B cell (primary cell): Measurements from ENCODE around the gene GFPT2. TPM values are rescaled to one million over a fixed set of nuclear protein-coding genes. Genes with fewer than 3 reads are reported as not detected.

Experiments
- ATAC-seq: fragments of 200-7000 bp; cut with Tn5 transposase; one replicate; pipeline ENCODE4 v1.10.0; 2021; ENCODE audit warnings: low read depth, mild to moderate bottlenecking, moderate number of reproducible peaks, moderate library complexity
- CTCF ChIA-PET: fragments of 350-600 bp; sonication (Branson Sonifier 250); formaldehyde crosslinking; loops from one replicate; lab custom pipeline; 2021; ENCODE audit warnings: antibody characterized with exemption, inconsistent platforms; lab: Charles Lee
- POLR2A ChIA-PET: fragments of 350-600 bp; sonication (Branson Sonifier 250); formaldehyde crosslinking; loops from one replicate; lab custom pipeline; 2021; ENCODE audit warnings: antibody characterized with exemption; lab: Charles Lee
- DNase-seq: peaks from one replicate; pipeline ENCODE4 v3.0.0; 2013
- H2AFZ ChIP-seq: 2 replicates; pipeline ENCODE4 v1.6.1; 2012; ENCODE audit warnings: mild to moderate bottlenecking, low read depth, low read length; ENCODE audit not compliant: insufficient read depth, poor library complexity, severe bottlenecking
- H3K27ac ChIP-seq, 2 donors: 1 replicate in 1 of 2; 2 replicates in 1 of 2; pipeline ENCODE4 v1.5.1; 2012 to 2013; ENCODE audit warnings: low read length in 2 of 2, mild to moderate bottlenecking in 2 of 2, moderate library complexity in 1 of 2
- H3K27me3 ChIP-seq, 4 experiments: fragments of 200-600 bp in 1 of 4; sonication (generic) in 1 of 4; replicated peaks in 1 of 4; 1 replicate in 2 of 4; 2 replicates in 2 of 4; pipeline versions ENCODE4 v1.6.1 to v1.7.0; 2013 to 2016; ENCODE audit warnings: low read length in 3 of 4, mild to moderate bottlenecking in 2 of 4, mixed read lengths in 1 of 4, moderate library complexity in 1 of 4; ENCODE audit not compliant: insufficient read depth in 4 of 4, control insufficient read depth in 3 of 4; ENCODE audit errors: control extremely low read depth in 1 of 4
- H3K36me3 ChIP-seq, 2 experiments: replicated peaks in 1 of 2; 1 replicate in 1 of 2; 2 replicates in 1 of 2; pipeline versions ENCODE4 v1.6.1 to v1.7.1; 2013; ENCODE audit warnings: low read length in 1 of 2; ENCODE audit not compliant: insufficient read depth in 2 of 2, control insufficient read depth in 1 of 2; ENCODE audit errors: control extremely low read depth in 1 of 2, extremely low read depth in 1 of 2
- H3K4me1 ChIP-seq, 2 donors: fragments of 200-600 bp in 1 of 2; sonication (generic) in 1 of 2; 1 replicate in 1 of 2; 2 replicates in 1 of 2; pipeline versions ENCODE4 v1.5.1 to v1.6.1; 2013 to 2017; ENCODE audit warnings: low read length in 2 of 2; ENCODE audit not compliant: control insufficient read depth in 2 of 2, insufficient read depth in 2 of 2
- H3K4me2 ChIP-seq: replicated peaks from 2 replicates; pipeline ENCODE3; 2012; ENCODE audit warnings: mild to moderate bottlenecking, low read depth, low read length; ENCODE audit not compliant: poor library complexity, severe bottlenecking
- H3K4me3 ChIP-seq, 5 experiments: fragments of 200-600 bp in 1 of 5; sonication (generic) in 1 of 5; 1 replicate in 3 of 5; 2 replicates in 2 of 5; pipeline versions ENCODE4 v1.5.1 to v1.7.0; 2011 to 2016; ENCODE audit warnings: low read length in 4 of 5, mild to moderate bottlenecking in 4 of 5, low read depth in 2 of 5, control low read depth in 1 of 5, moderate library complexity in 1 of 5; ENCODE audit not compliant: insufficient read depth in 1 of 5; ENCODE audit errors: control extremely low read depth in 1 of 5, extremely low read depth in 1 of 5
- H3K79me2 ChIP-seq: fragments of 200-600 bp; sonication (generic); one replicate; pipeline ENCODE4 v1.6.0; 2016; ENCODE audit warnings: low read length; ENCODE audit not compliant: control insufficient read depth, insufficient read depth
- H3K9ac ChIP-seq: fragments of 200-600 bp; sonication (generic); 2 replicates; pipeline ENCODE4 v1.6.1; 2017; ENCODE audit warnings: mild to moderate bottlenecking, low read length, moderate library complexity
- H3K9me3 ChIP-seq, 3 donors: one replicate each; pipeline versions ENCODE4 v1.6.1 to v1.7.1; 2013; ENCODE audit warnings: low read length in 2 of 3; ENCODE audit not compliant: control insufficient read depth in 2 of 3, insufficient read depth in 1 of 3; ENCODE audit errors: control extremely low read depth in 1 of 3
- H4K20me1 ChIP-seq: 2 replicates; pipeline ENCODE4 v1.6.0; 2012; ENCODE audit warnings: mild to moderate bottlenecking, low read length; ENCODE audit not compliant: insufficient read depth, control insufficient read depth, poor library complexity, severe bottlenecking
- H3K27ac Mint-ChIP-seq: one replicate; pipeline ENCODE4 v1.8.0; 2021; ENCODE audit warnings: mixed read lengths
- H3K27me3 Mint-ChIP-seq: one replicate; pipeline ENCODE4 v1.8.0; 2021; ENCODE audit warnings: mixed read lengths
- H3K4me1 Mint-ChIP-seq: one replicate; pipeline ENCODE4 v1.8.0; 2021; ENCODE audit warnings: mixed read lengths
- H3K4me3 Mint-ChIP-seq: one replicate; pipeline ENCODE4 v1.8.0; 2021; ENCODE audit warnings: mixed read lengths
- H3K9me3 Mint-ChIP-seq: one replicate; pipeline ENCODE4 v1.8.0; 2022; ENCODE audit warnings: mixed read lengths; ENCODE audit not compliant: insufficient read depth
- EZH2 ChIP-seq: IDR thresholded peaks from 2 replicates; pipeline ENCODE4 v1.6.1; 2012; ENCODE audit warnings: borderline replicate concordance, low read depth, mild to moderate bottlenecking, moderate library complexity, low read length; ENCODE audit not compliant: insufficient read depth, poor library complexity, severe bottlenecking
- WGBS: methylation state at CpG from one replicate; pipeline ENCODE4 v1.1.5; 2013; ENCODE audit warnings: missing lambda C conversion rate; ENCODE audit not compliant: insufficient coverage; 5-methylcytosine and 5-hydroxymethylcytosine counted together
- intact Hi-C: fragments of 100-400 bp; cut with micrococcal nuclease; formaldehyde crosslinking; loops from one replicate; pipeline ENCODE4 v1.10.0; 2022
- polyA plus RNA-seq: library from polyadenylated mRNA; depleted of rRNA; stranded (reverse); fragments of >200 nt; gene quantifications from 2 replicates; pipeline ENCODE4 v1.2.3, GENCODE V29; 2012
- total RNA-seq, 2 donors: library from RNA; stranded (reverse); fragments of 120-200 nt in 1 of 2; gene quantifications; 1 replicate in 1 of 2; 2 replicates in 1 of 2; pipeline versions ENCODE4 v1.2.3 to v1.2.4, GENCODE V29; 2013 to 2022
- TF ChIP-seq, protein P1 (sequence below): fragments of 200-600 bp; IDR thresholded peaks from one replicate; pipeline ENCODE4 v1.8.0; 2022; ENCODE audit warnings: antibody characterized with exemption, mild to moderate bottlenecking

The GFPT2 gene
- total and polyA plus RNA-seq, 2 donors (not counting 1 experiment from before 2014, with no cell fraction given) = 0.03 to 2.8 TPM

DNA sequence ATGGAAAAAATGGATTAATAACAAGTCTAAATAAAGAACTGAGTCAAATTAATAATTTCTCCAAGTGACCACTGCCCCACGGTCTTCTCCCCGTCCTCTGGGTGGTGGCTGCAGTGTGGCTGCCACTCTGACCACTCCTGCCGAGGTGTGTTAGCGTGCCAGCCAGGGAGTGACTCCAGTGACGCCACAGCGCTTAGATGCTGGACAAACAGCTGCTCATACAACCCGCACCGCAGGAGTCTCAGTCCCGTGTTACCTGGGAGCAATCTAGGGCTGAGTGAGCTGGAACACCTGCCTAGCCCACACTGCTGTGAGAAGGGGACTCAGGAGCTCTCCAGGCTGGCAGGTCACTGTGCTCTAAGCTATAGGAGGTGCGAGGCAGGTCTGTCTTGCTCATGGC is 71.4 kb downstream of the GFPT2 start:
- Mint-ChIP-seq H3K4me3 (no peak overlapping the region), H3K27me3 (no peaks in the 10 kb centered on the region), H3K27ac (no peak overlapping the region), H3K9me3 (peaks cover 2% of the 10 kb centered on the region), H3K4me1 (no peaks in the 10 kb centered on the region)
- Histone ChIP-seq H3K4me2 (no peak overlapping the region), H3K9ac (no peak overlapping the region), H3K4me1 (no peaks in the 10 kb centered on the region), H4K20me1 (peaks cover 26% of the 10 kb centered on the region), H2AFZ (no peak overlapping the region), H3K9me3 (peaks cover 0 to 3% (median 0%) of the 10 kb centered on the region in 3 donors), H3K36me3 (peaks cover 0 to 62% of the 10 kb centered on the region in 2 experiments), H3K27me3 (no peaks in the 10 kb centered on the region), H3K4me3 (no peak overlapping the region), H3K79me2 (peaks cover 22% of the 10 kb centered on the region), H3K27ac (no peak overlapping the region)
- CTCF ChIA-PET = interaction anchor here (1.3 kb wide), 1 partner anchor 34 kb away, joined by 4 read pairs; no protein-coding TSS in a partner anchor
- ATAC-seq = no peak
- intact Hi-C loops = no loop called here
- TF ChIP-seq, protein P1, sequence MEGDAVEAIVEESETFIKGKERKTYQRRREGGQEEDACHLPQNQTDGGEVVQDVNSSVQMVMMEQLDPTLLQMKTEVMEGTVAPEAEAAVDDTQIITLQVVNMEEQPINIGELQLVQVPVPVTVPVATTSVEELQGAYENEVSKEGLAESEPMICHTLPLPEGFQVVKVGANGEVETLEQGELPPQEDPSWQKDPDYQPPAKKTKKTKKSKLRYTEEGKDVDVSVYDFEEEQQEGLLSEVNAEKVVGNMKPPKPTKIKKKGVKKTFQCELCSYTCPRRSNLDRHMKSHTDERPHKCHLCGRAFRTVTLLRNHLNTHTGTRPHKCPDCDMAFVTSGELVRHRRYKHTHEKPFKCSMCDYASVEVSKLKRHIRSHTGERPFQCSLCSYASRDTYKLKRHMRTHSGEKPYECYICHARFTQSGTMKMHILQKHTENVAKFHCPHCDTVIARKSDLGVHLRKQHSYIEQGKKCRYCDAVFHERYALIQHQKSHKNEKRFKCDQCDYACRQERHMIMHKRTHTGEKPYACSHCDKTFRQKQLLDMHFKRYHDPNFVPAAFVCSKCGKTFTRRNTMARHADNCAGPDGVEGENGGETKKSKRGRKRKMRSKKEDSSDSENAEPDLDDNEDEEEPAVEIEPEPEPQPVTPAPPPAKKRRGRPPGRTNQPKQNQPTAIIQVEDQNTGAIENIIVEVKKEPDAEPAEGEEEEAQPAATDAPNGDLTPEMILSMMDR = no peak
- no peak for TF ChIP-seq EZH2
- whole genome bisulfite sequencing = 100% methylated on average over 9 of the region's 10 CpGs
- no peak for DNase-seq
- POLR2A ChIA-PET = no interaction called here

DNA sequence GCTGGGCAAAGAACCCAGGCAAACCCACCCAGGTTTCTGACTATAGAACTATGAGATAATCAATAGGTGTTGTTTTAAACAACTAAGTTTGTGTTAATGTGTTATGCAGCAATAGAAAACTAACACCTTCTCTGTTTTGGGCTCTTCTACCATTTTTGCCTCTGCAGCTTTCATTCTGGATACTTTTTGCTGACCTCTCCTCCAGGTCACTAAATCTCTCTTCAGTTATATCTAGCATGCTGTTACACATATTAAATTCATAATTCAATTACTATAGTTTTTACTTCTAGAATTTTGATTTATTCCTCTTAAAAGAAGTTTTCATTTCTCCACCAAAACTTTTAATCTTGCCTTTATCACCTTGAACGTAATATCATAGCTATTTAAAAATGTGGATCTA is 78.4 kb downstream of the GFPT2 start:
- H3K27me3 Mint-ChIP-seq = no peaks in the 10 kb centered on the region
- Histone ChIP-seq H2AFZ (no peak overlapping the region), H3K4me1 (no peaks in the 10 kb centered on the region), H3K27me3 (no peaks in the 10 kb centered on the region), H3K79me2 (no peaks in the 10 kb centered on the region), H3K9me3 (peaks cover 3 to 19% (median 10%) of the 10 kb centered on the region in 3 donors), H4K20me1 (no peaks in the 10 kb centered on the region), H3K4me3 (no peak overlapping the region), H3K4me2 (no peak overlapping the region), H3K27ac (no peak overlapping the region), H3K36me3 (peaks cover 0 to 39% of the 10 kb centered on the region in 2 experiments), H3K9ac (no peak overlapping the region)
- POLR2A ChIA-PET = no interaction called here
- TF ChIP-seq EZH2 = no peak
- TF ChIP-seq, protein P1 = no peak
- intact Hi-C loops = no loop called here
- WGBS = no CpG with 5 or more reads among the region's 1 CpG
- CTCF ChIA-PET = interaction anchor here (1.1 to 1.4 kb wide), 2 partner anchors 16 to 41 kb away, joined by 3 read pairs; no protein-coding TSS in a partner anchor
- H3K27ac Mint-ChIP-seq = no peak overlapping the region
- no peaks in the 10 kb centered on the region for H3K4me1 Mint-ChIP-seq
- DNase-seq (no peak), ATAC-seq (no peak)
- no peak overlapping the region for H3K4me3 Mint-ChIP-seq
- H3K9me3 Mint-ChIP-seq = peaks cover 15% of the 10 kb centered on the region
